Measurements from ENCODE around the gene FXYD5. TPM values are rescaled to one million over a fixed set of nuclear protein-coding genes. Genes with fewer than 3 reads are reported as not detected.

FXYD5 gene
- total RNA-seq, 4 donors from 2014 or later = 5.2 to 23.3 (median 14.3) TPM

GRCh38 chr19:35216016-35216832 is 61.7 kb downstream of the FXYD5 start:
- Histone ChIP-seq H3K4me1 (peaks cover 12 to 19% of the 10 kb centered on the region in 2 donors), H3K4me3 (no peak overlapping the region), H3K27me3 (no peaks in the 10 kb centered on the region), H3K9me3 (no peaks in the 10 kb centered on the region), H3K36me3 (no peaks in the 10 kb centered on the region), H3K27ac (no peak overlapping the region)
- intact Hi-C loops (cut with DNase I; ENCODE audit: low total_unique reads) = no loop called here
- no peak for DNase-seq
- in situ Hi-C loops (cut with MboI; ENCODE audit: low sequenced_read_pairs in 4 of 4) = no loop called here
- ATAC-seq = no peak
- no peak for TF ChIP-seq POLR2A (IDR thresholded peaks at IDR 0.05)
- TF ChIP-seq CTCF (IDR thresholded peaks at IDR 0.05 in 4 of 5, conservative IDR thresholded peaks at IDR 0.05 in 1 of 5) = no peak

- ATAC-seq (no peak), DNase-seq (peak; percentile 22 to 29)
- Histone ChIP-seq H3K27ac (peak overlapping the region in 1 of 4 donors; percentile 33), H3K27me3 (no peaks in the 10 kb centered on the region), H3K4me3 (no peak overlapping the region), H3K4me1 (peaks cover 12 to 19% of the 10 kb centered on the region in 2 donors), H3K9me3 (no peaks in the 10 kb centered on the region), H3K36me3 (no peaks in the 10 kb centered on the region)
- TF ChIP-seq CTCF (IDR thresholded peaks at IDR 0.05 in 4 of 5, conservative IDR thresholded peaks at IDR 0.05 in 1 of 5) (no peak), POLR2A (IDR thresholded peaks at IDR 0.05) (no peak)
- intact Hi-C loops (cut with DNase I; ENCODE audit: low total_unique reads) = no loop called here
- in situ Hi-C loops (cut with MboI; ENCODE audit: low sequenced_read_pairs in 4 of 4) = no loop called here
Observed at GRCh38 chr19:35216833-35217648, 62.5 kb downstream of the FXYD5 start.

GRCh38 chr19:35217649-35217990 is 63.1 kb downstream of the FXYD5 start:
- intact Hi-C loops (cut with DNase I; ENCODE audit: low total_unique reads) (no loop called here), in situ Hi-C loops (cut with MboI; ENCODE audit: low sequenced_read_pairs in 4 of 4) (no loop called here)
- Histone ChIP-seq H3K4me3 (no peak overlapping the region), H3K4me1 (peaks cover 12 to 19% of the 10 kb centered on the region in 2 donors), H3K36me3 (no peaks in the 10 kb centered on the region), H3K27ac (peak overlapping the region in 1 of 4 donors; percentile 33), H3K27me3 (no peaks in the 10 kb centered on the region), H3K9me3 (no peaks in the 10 kb centered on the region)
- no peak for TF ChIP-seq POLR2A (IDR thresholded peaks at IDR 0.05)
- no peak for TF ChIP-seq CTCF (IDR thresholded peaks at IDR 0.05 in 4 of 5, conservative IDR thresholded peaks at IDR 0.05 in 1 of 5)
- DNase-seq (no peak), ATAC-seq (no peak)

- intact Hi-C loops (cut with DNase I; ENCODE audit: low total_unique reads) (no loop called here), in situ Hi-C loops (cut with MboI; ENCODE audit: low sequenced_read_pairs in 4 of 4) (no loop called here)
- Histone ChIP-seq H3K27ac (no peak overlapping the region), H3K4me1 (peaks cover 5 to 10% of the 10 kb centered on the region in 2 donors), H3K4me3 (no peak overlapping the region), H3K27me3 (peaks cover 0 to 5% (median 0%) of the 10 kb centered on the region in 3 donors), H3K36me3 (no peaks in the 10 kb centered on the region), H3K9me3 (no peaks in the 10 kb centered on the region)
- no peak for TF ChIP-seq CTCF (IDR thresholded peaks at IDR 0.05 in 4 of 5, conservative IDR thresholded peaks at IDR 0.05 in 1 of 5)
- TF ChIP-seq POLR2A (IDR thresholded peaks at IDR 0.05) = no peak
- no peak for ATAC-seq
- no peak for DNase-seq
Observed at GRCh38 chr19:35219008-35219407, 64.5 kb downstream of the FXYD5 start.

Other genes starting within 250 kb of the FXYD5 start
- 1 to 10 TPM in 2 of 4 donors, under 1 TPM in 2; 0.66 to 2.3 (median 0.92) TPM for gene ZNF30, start 227.8 kb upstream of the FXYD5 start, total RNA-seq
- 1 to 10 TPM; 1.7 to 3.5 (median 2.7) TPM for gene ZNF792, start 190.5 kb upstream of the FXYD5 start, total RNA-seq
- gene GRAMD1A, start 154.4 kb upstream of the FXYD5 start, total RNA-seq = 10 to 100 TPM; 38.8 to 45.1 (median 43.7) TPM
- 100 to 1,000 TPM; 194 to 469 (median 289) TPM for gene SCN1B, start 124.3 kb upstream of the FXYD5 start, total RNA-seq
- 10 to 100 TPM in 3 of 4 donors, 1 to 10 TPM in 1; 9.1 to 24.0 (median 17.1) TPM for gene HPN, start 113.0 kb upstream of the FXYD5 start, total RNA-seq
- 10 to 100 TPM in 1 of 4 donors, under 1 TPM in 1, not detected in 2; 0.26 to 13.4 TPM for gene FXYD3, start 38.9 kb upstream of the FXYD5 start, total RNA-seq
- gene LGI4, start 19.7 kb upstream of the FXYD5 start, total RNA-seq = 10 to 100 TPM; 16.1 to 31.5 (median 27.2) TPM
- gene FXYD1, start 15.9 kb upstream of the FXYD5 start, total RNA-seq = 100 to 1,000 TPM; 215 to 235 (median 225) TPM
- gene FXYD7, start 11.5 kb upstream of the FXYD5 start, total RNA-seq = under 1 TPM in 1 of 4 donors, not detected in 3; 0.40 TPM
- gene FAM187B, start 74.0 kb downstream of the FXYD5 start, total RNA-seq = not detected
- gene LSR, start 94.3 kb downstream of the FXYD5 start, total RNA-seq = 10 to 100 TPM in 1 of 4 donors, 1 to 10 TPM in 3; 2.5 to 11.4 (median 5.2) TPM
- 100 to 1,000 TPM; 118 to 169 (median 143) TPM for gene USF2, start 114.2 kb downstream of the FXYD5 start, total RNA-seq
- not detected for gene HAMP, start 127.8 kb downstream of the FXYD5 start, total RNA-seq
- 1 to 10 TPM in 1 of 4 donors, under 1 TPM in 1, not detected in 2; 0.24 to 1.5 TPM for gene MAG, start 137.4 kb downstream of the FXYD5 start, total RNA-seq
- gene CD22, start 174.5 kb downstream of the FXYD5 start, total RNA-seq = under 1 TPM in 1 of 4 donors, not detected in 3; 0.59 TPM
- gene FFAR1, start 193.2 kb downstream of the FXYD5 start, total RNA-seq = not detected
- not detected for gene FFAR3, start 203.7 kb downstream of the FXYD5 start, total RNA-seq
- not detected for gene GPR42, start 216.3 kb downstream of the FXYD5 start, total RNA-seq